Measurements from ENCODE around the gene LARGE2. TPM values are rescaled to one million over a fixed set of nuclear protein-coding genes. Genes with fewer than 3 reads are reported as not detected.

The LARGE2 gene
- total RNA-seq = 0.24 and 0.52 TPM in 2 replicates

GRCh38 chr11:45922425-45923082 is at the start of gene LARGE2:
TSS of gene LARGE2 (plus strand) at chr11:45922656. CDS start at chr11:45922883, 227 bp downstream.

GRCh38 chr11:45885274-45885920 is 37.1 kb upstream of the LARGE2 start, which contains the start of gene MAPK8IP1:
TSS of gene MAPK8IP1 (plus strand) at chr11:45885651. CDS start at chr11:45885821, 170 bp downstream.

GRCh38 chr11:45906965-45907611 is 15.4 kb upstream of the LARGE2 start, which contains the start of gene FREY1:
TSS of gene FREY1 (minus strand) at chr11:45907271. CDS start at chr11:45907245, 26 bp downstream.

GRCh38 chr11:45917623-45918330 is 4.7 kb upstream of the LARGE2 start, which contains the start of gene PEX16:
TSS of gene PEX16 (minus strand) at chr11:45917877. CDS start at chr11:45917811, 66 bp downstream.

Other genes starting within 250 kb of the LARGE2 start
- 24.2 and 27.5 TPM in 2 replicates for gene SLC35C1, start 117.5 kb upstream of the LARGE2 start, total RNA-seq
- 8.4 and 25.9 TPM in 2 replicates for gene CRY2, start 75.2 kb upstream of the LARGE2 start, total RNA-seq
- gene MAPK8IP1, start 37.0 kb upstream of the LARGE2 start, total RNA-seq = 6.7 and 27.8 TPM in 2 replicates
- gene FREY1, start 15.4 kb upstream of the LARGE2 start, total RNA-seq = 0.65 TPM in 1 of 2 replicates, not detected in the other
- 26.9 and 45.3 TPM in 2 replicates for gene PEX16, start 4.8 kb upstream of the LARGE2 start, total RNA-seq
- 11.1 and 27.4 TPM in 2 replicates for gene PHF21A, start 198.8 kb downstream of the LARGE2 start, total RNA-seq